PC-3 (cell line): ENCODE measurements around the gene USP28. TPM values are rescaled to one million over a fixed set of nuclear protein-coding genes. Genes with fewer than 3 reads are reported as not detected.
A peak's percentile ranks its signal among the peaks of the same experiment; 100 is the strongest.

Source experiments
- ATAC-seq: fragments of 200-7000 bp; cut with Tn5 transposase; 2 replicates; pipeline ENCODE4 v1.9.1; 2020; ENCODE audit warnings: mild to moderate bottlenecking, moderate library complexity
- BruUV-seq: library from RNA; stranded (reverse); fragments of 400-500 nt; replicated peaks from 2 replicates; lab custom pipeline; 2021; lab: Mats Ljungman, UMichigan
- CTCF ChIA-PET: fragments of 300-600 bp; sonication (Branson Sonifier 250); formaldehyde crosslinking; loops from one replicate; lab custom pipeline; 2022; ENCODE audit warnings: antibody characterized with exemption; lab: Charles Lee
- POLR2A ChIA-PET: fragments of 300-600 bp; sonication (Branson Sonifier 250); formaldehyde crosslinking; loops from one replicate; lab custom pipeline; 2022; ENCODE audit warnings: antibody characterized with exemption; ENCODE audit not compliant: unreplicated experiment; lab: Charles Lee
- DNase-seq: peaks from one replicate; pipeline ENCODE4 v3.0.0-alpha.2; 2015
- H2AFZ ChIP-seq: fragments of 300-600 bp; sonication (generic); 2 replicates; pipeline ENCODE4 v1.6.0; 2016; ENCODE audit warnings: antibody characterized with exemption, low read length
- H3F3A ChIP-seq: fragments of 300-600 bp; sonication (generic); one replicate; pipeline ENCODE4 v1.6.0; 2017; ENCODE audit warnings: antibody characterized with exemption, low read length, control low read depth, mild to moderate bottlenecking; ENCODE audit not compliant: unreplicated experiment
- H3K27ac ChIP-seq: fragments of 300-600 bp; sonication (generic); 2 replicates; pipeline ENCODE4 v1.5.1; 2016; ENCODE audit warnings: mild to moderate bottlenecking, low read length
- H3K27me3 ChIP-seq: fragments of 300-600 bp; sonication (generic); 2 replicates; pipeline ENCODE4 v1.6.1; 2016; ENCODE audit warnings: low read length, mixed read lengths
- H3K36me3 ChIP-seq: fragments of 300-600 bp; sonication (generic); 2 replicates; pipeline ENCODE4 v1.6.1; 2016; ENCODE audit warnings: low read depth, mixed run types, low read length, mixed read lengths
- H3K4me1 ChIP-seq: fragments of 300-600 bp; sonication (generic); 2 replicates; pipeline ENCODE4 v1.5.1; 2016; ENCODE audit warnings: low read length; ENCODE audit not compliant: insufficient read depth
- H3K4me2 ChIP-seq: fragments of 300-600 bp; sonication (generic); 2 replicates; pipeline ENCODE4 v1.6.0; 2016; ENCODE audit warnings: low read length
- H3K4me3 ChIP-seq: fragments of 300-600 bp; sonication (generic); 2 replicates; pipeline ENCODE4 v1.5.1; 2016; ENCODE audit warnings: mild to moderate bottlenecking, low read length, mixed read lengths
- H3K79me2 ChIP-seq: fragments of 300-600 bp; sonication (generic); 2 replicates; pipeline ENCODE4 v1.6.1; 2017; ENCODE audit warnings: low read length, mixed read lengths
- H3K9ac ChIP-seq: fragments of 300-600 bp; sonication (generic); 2 replicates; pipeline ENCODE4 v1.6.0; 2016; ENCODE audit warnings: mild to moderate bottlenecking, low read length
- H3K9me2 ChIP-seq: fragments of 300-600 bp; sonication (generic); replicated peaks from 2 replicates; pipeline ENCODE4 v1.6.1; 2016; ENCODE audit warnings: mixed run types, low read length, mixed read lengths
- H3K9me3 ChIP-seq: fragments of 300-600 bp; sonication (generic); 2 replicates; pipeline ENCODE4 v1.6.1; 2016; ENCODE audit warnings: low read length, mixed read lengths
- H4K20me1 ChIP-seq: fragments of 300-600 bp; sonication (generic); 2 replicates; pipeline ENCODE4 v1.6.1; 2016; ENCODE audit warnings: low read length, mixed read lengths
- EZH2 ChIP-seq: fragments of 300-600 bp; sonication (generic); IDR thresholded peaks from one replicate; pipeline ENCODE4 v1.6.1; 2017; ENCODE audit warnings: antibody characterized with exemption, mild to moderate bottlenecking, low read length; ENCODE audit not compliant: unreplicated experiment
- EZH2phosphoT487 ChIP-seq: fragments of 300-600 bp; sonication (generic); IDR thresholded peaks from 2 replicates; pipeline ENCODE4 v1.6.1; 2018; ENCODE audit warnings: mild to moderate bottlenecking, antibody characterized with exemption, low read length, borderline replicate concordance
- intact Hi-C: fragments of 100-400 bp; cut with micrococcal nuclease; formaldehyde crosslinking; loops from 2 replicates; pipeline ENCODE4 v1.9.0; 2023
- total RNA-seq: library from RNA; depleted of rRNA; stranded (reverse); fragments of >200 nt; gene quantifications from 2 replicates; pipeline ENCODE4 v1.2.3, GENCODE V29; 2014
- TF ChIP-seq, protein P1 (sequence below): fragments of 300-600 bp; sonication (generic); conservative IDR thresholded peaks from 2 replicates; pipeline ENCODE4 v1.5.1; 2017; ENCODE audit warnings: antibody characterized with exemption, low read depth, mild to moderate bottlenecking, low read length

USP28 gene
- total RNA-seq, 1 experiment from 2014 or later = 27.7 TPM

DNA sequence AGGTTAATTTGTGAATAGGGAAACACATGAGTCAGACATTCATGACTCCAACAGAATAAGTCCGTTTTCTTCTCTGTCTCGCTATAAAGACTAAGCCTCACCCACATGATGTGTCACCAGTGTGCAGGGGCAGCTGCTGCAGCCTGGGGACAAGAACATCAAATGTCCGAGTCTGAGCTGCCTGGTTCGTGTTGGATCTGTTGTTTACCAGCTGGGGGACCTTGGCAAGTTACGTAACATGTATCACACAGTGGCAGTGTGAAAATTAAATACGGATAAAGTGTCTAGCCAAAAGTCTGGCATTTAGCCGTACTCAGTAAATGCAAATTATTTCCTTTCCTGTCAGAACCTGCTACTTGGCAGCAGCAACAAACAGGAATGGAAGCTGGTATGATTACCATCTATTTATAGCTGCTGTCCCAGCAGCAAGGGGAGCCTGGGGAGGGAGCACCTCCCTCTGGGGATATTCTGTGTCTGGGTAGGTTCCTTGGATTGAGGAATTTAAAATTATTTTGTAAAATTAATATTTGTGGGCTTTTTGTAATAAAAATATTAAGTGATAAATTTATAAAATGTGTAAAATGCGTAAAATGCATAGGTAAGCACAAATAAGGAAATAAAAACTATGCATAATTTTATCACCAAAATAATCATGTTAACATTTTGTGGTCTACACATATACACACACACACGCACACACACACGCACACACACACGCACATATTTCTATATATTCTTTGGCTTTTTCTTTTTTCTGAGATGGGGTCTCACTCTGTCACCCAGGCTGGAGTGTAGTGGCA is 97.1 kb downstream of the USP28 start:
- Histone ChIP-seq H3K27me3 (no peaks in the 10 kb centered on the region), H3K27ac (no peak overlapping the region), H3K9me3 (no peaks in the 10 kb centered on the region), H3K79me2 (peaks cover 2% of the 10 kb centered on the region), H3F3A (no peaks in the 10 kb centered on the region), H3K4me2 (peak overlapping the region; percentile 78), H3K9ac (no peak overlapping the region), H3K4me3 (peak overlapping the region; percentile 55), H2AFZ (peak overlapping the region; percentile 67), H3K4me1 (peaks cover 8% of the 10 kb centered on the region; the same call in 1 of the 2 replicates), H3K36me3 (no peaks in the 10 kb centered on the region), H4K20me1 (no peaks in the 10 kb centered on the region), H3K9me2 (no peaks in the 10 kb centered on the region)
- intact Hi-C loops = no loop called here
- ChIA-PET CTCF (no interaction called here), POLR2A (no interaction called here)
- TF ChIP-seq EZH2 (no peak), EZH2phosphoT487 (no peak)
- TF ChIP-seq, protein P1, sequence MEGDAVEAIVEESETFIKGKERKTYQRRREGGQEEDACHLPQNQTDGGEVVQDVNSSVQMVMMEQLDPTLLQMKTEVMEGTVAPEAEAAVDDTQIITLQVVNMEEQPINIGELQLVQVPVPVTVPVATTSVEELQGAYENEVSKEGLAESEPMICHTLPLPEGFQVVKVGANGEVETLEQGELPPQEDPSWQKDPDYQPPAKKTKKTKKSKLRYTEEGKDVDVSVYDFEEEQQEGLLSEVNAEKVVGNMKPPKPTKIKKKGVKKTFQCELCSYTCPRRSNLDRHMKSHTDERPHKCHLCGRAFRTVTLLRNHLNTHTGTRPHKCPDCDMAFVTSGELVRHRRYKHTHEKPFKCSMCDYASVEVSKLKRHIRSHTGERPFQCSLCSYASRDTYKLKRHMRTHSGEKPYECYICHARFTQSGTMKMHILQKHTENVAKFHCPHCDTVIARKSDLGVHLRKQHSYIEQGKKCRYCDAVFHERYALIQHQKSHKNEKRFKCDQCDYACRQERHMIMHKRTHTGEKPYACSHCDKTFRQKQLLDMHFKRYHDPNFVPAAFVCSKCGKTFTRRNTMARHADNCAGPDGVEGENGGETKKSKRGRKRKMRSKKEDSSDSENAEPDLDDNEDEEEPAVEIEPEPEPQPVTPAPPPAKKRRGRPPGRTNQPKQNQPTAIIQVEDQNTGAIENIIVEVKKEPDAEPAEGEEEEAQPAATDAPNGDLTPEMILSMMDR = no peak
- no TSS peak for BruUV-seq
- DNase-seq (peak; percentile 84), ATAC-seq (peak; percentile 58)

DNA sequence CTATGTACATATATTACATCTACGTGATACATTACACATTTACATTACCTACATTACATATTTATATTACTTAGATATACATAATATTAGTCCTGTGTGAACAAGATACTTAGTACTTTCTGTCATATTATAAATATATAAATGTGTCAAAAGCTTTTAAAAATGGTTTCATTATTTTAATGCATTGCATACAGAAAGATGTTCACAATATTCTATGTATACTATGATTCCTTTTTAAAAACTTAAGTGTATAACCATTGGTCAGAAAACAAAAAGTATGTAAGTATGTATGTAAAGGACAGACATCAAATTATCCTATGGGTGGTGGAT is 101.2 kb downstream of the USP28 start:
- Histone ChIP-seq H3K4me1 (peaks cover 16% of the 10 kb centered on the region), H3K9ac (peak overlapping the region; percentile 94), H3K36me3 (no peaks in the 10 kb centered on the region), H3K9me3 (no peaks in the 10 kb centered on the region), H3K27me3 (no peaks in the 10 kb centered on the region), H3K27ac (no peak overlapping the region), H3F3A (no peaks in the 10 kb centered on the region), H4K20me1 (no peaks in the 10 kb centered on the region), H3K79me2 (peaks cover 29% of the 10 kb centered on the region), H3K4me2 (peak overlapping the region; percentile 85), H2AFZ (peak overlapping the region; percentile 93), H3K9me2 (no peaks in the 10 kb centered on the region), H3K4me3 (peak overlapping the region; percentile 91)
- DNase-seq (no peak), ATAC-seq (no peak)
- no TSS peak for BruUV-seq
- TF ChIP-seq EZH2phosphoT487 (no peak), EZH2 (no peak)
- TF ChIP-seq, protein P1 = no peak; the same call in 1 of the 2 replicates
- POLR2A ChIA-PET = no interaction called here
- intact Hi-C loops = no loop called here
- CTCF ChIA-PET = no interaction called here
